Measurements from ENCODE around the gene SH3TC2.

Gene SH3TC2

DNA sequence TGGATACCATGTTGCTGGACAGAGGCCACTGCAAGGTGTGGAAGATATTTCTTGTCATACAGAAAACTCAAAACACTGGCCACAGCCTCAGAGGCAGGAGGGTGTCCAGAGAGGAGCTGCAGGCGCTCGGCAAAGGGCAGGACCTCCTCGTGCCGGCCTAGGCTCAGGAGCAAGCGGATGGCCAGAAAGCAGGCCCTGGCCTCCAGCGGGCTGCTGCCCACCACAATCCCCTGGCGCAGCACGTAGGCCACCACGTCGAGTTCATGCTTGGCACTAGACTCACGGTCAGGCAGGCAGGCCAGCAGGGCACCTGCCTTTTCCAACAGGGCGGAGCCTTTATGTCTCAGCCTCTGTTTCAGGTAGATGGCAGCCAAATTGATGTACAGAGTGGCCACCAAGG lies 35.2 kb downstream of the SH3TC2 start:
- DNase-seq, result no peak

- no peak for DNase-seq
These were observed 37.9 kb downstream of the SH3TC2 start for GRCh38 chr5:149024943-149025342.

- no peak for DNase-seq
These were observed 38.4 kb downstream of the SH3TC2 start for GRCh38 chr5:149024477-149024876.

DNA sequence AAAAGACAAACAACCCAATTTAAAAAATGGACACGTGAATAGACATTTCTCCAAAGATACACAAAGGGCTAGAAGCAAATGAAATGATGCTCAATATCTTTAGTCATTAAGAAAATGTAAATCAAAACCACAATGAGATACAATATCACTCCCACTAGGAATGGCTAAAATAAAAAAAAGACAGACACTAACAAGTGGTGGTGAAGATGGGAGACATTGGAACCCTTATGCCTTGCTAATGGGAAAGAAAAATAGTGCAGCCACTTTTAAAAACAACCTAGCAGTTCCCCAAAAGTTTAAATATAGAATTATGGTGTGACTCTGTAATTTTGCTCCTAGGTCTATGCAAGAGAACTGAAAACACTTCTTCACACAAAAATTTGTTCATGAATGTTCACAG lies 40.7 kb downstream of the SH3TC2 start:
- no peak for DNase-seq

DNA sequence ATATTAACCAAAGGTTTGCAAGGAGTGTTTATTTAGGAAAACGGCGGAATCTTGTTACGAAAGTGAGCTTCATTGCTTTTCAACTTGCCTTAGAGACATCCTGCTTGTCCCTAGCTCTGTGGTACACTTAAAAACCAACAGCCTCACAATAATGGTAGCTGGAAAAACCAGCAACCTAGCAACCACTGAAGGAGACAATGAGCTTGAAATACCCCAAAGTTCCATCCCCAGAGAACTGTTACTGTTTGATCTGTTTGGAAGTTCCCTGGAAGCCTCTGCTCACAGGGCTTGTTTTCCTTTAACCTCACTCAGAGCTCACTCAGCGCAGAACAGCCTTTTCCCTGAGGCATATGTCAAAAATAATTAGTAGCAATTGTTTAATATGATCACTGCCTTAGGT lies 43.2 kb downstream of the SH3TC2 start:
- no peak for DNase-seq

DNA sequence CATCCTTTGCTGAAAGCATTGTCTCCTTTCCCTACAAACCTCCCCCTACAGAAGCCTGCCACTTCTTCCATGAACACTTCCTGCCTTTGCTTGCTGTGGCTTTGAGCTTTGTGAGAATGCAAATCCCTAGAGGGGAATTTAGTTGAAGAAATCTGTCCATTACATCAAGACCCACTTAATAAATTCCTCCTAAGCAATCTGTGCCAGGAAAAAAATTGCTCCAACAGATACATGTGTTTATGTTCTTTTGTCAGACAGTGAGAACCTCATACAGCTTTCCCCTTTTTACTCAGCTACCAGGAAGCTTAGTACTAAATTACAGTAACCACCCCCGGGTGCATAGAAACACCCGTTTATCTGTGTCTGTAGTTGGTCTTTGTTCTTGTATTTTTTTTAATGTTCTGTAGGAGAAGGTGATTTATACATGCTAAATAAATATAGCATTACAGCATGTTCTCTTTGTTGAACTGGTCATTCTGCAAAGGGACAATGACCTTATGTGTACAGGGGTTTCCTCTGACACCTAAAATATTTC lies 43.9 kb downstream of the SH3TC2 start:
- no peak for DNase-seq

- no peak for DNase-seq
These were observed 45.2 kb downstream of the SH3TC2 start for GRCh38 chr5:149017636-149018035.

DNA sequence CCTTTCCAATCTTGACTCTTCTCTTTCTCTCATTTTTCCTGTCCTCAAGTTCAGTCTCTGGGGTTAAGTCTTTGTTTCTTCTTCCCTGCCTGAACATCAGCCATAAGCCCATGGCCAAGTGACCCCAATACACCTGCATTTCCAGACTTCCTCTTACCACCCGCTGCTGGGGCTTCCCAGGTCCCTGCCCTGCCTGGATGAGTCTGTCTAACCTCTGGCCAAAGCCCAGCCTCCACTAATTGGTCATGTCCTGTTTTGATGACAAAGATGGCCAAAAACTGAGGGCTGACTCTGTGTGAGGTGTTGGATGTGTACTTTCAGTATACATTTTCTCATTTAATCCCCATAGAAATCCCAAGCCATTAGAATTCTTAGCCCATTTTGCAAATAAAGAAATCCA lies 47.3 kb downstream of the SH3TC2 start:
- DNase-seq, result no peak

DNA sequence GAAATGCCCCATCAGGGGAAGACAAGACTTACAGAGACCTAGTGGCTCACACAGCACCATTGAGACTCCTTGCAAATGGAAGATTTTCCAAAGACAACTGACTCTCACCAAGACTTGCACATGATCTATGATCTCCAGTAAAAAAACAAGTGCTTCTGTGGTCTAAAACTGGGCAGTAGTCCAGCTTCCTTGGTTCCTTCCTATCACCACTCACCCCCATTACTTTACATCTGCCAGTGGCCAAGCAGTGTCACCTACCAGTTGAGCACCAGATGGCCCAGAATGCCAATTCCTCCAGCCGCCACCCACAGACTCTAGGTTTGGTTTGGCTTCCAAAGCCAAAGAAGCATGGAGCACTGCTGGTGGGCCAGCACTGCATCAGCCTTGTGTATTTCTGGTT lies 47.7 kb downstream of the SH3TC2 start:
- no peak for DNase-seq

DNA sequence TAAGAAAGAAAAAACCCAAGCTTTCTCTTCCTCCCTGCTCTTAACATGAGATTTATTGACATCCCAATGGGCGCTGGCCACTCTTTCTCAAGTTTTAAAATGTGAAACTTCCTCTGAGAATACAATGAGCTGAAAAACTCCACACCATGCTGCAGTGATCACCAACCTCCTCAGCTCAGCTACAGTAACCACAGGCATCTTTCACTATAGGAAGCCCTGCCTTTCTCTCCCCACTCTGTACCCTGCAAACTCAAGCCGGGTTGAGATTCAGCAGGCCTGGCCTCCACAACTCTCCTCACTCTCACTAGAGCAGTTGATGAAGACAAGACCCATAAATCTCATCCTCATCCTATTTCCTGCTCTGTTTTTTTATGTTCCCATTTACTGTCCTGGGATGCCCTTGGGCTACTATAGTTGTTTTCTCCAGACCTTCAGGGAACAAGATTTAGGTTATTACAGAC lies 48.3 kb downstream of the SH3TC2 start:
- DNase-seq, result no peak

DNA sequence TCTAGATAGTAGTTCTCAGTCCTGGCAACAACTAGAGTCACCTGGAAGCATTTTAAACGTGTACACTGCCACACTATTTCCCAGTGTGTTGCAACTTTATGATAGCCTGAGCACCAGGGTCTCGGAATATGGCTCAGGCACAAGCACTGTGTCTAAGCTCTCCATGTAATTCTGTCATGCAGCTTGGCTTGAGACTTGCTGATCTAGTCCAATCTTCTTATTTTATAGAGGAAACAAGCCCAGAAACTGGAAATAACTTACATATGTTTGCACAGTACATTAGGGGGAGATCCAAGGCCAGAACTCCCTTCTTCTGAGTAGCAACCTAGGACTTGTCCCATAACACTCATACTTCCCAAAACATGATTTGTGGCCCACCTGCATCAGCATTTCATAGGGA lies 49.1 kb downstream of the SH3TC2 start:
- no peak for DNase-seq

GRCh38 chr5:149012350-149012749 lies 50.5 kb downstream of the SH3TC2 start:
- no peak for DNase-seq

GRCh38 chr5:149011728-149012127 lies 51.1 kb downstream of the SH3TC2 start:
- no peak for DNase-seq

DNA sequence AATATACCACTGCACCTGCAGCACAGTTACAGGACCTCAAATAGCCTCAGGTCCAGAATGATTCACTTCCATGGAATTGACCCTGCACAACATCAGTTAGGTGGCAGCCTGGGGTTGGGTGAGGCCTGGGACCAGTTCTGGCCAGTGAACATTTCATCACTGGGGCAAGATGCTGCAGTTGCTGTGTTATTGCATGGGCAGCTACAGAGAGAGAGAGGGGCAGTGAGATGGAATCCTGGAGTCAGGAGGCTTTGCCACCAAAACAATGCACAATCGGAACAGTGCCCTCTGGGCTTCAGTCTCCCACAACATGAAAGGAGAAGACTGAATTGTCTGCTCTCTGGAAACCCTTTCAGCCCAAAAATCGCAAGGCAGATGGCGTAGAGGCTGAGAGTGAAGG lies 51.8 kb downstream of the SH3TC2 start:
- DNase-seq, result no peak

- no peak for DNase-seq
These were observed 55.7 kb downstream of the SH3TC2 start for GRCh38 chr5:149007174-149007573.

- DNase-seq, result no peak
These were observed 56.4 kb downstream of the SH3TC2 start for GRCh38 chr5:149006426-149006825.

GRCh38 chr5:149005077-149005892 lies 57.6 kb downstream of the SH3TC2 start:
- no peak for DNase-seq

DNA sequence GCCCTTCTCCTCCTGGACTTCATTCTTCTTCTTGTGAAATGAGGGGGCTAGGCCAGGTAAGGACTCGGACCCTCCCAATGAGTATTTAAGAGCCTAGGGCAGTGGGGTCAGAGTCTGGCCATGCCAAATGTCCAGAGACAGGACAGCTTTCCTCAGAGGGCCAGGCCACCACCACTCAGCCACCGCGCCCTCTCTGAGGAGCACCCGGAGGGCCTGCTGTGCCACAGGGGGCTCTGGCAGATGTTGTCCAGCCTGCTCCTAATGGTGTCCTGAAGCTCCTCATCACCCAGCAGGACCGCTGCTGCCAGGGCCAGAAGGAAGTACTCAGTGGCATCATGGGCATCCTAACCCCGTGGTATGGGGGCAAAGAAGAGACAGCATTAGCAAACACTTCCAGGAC lies 58.3 kb downstream of the SH3TC2 start:
- DNase-seq, result no peak

DNA sequence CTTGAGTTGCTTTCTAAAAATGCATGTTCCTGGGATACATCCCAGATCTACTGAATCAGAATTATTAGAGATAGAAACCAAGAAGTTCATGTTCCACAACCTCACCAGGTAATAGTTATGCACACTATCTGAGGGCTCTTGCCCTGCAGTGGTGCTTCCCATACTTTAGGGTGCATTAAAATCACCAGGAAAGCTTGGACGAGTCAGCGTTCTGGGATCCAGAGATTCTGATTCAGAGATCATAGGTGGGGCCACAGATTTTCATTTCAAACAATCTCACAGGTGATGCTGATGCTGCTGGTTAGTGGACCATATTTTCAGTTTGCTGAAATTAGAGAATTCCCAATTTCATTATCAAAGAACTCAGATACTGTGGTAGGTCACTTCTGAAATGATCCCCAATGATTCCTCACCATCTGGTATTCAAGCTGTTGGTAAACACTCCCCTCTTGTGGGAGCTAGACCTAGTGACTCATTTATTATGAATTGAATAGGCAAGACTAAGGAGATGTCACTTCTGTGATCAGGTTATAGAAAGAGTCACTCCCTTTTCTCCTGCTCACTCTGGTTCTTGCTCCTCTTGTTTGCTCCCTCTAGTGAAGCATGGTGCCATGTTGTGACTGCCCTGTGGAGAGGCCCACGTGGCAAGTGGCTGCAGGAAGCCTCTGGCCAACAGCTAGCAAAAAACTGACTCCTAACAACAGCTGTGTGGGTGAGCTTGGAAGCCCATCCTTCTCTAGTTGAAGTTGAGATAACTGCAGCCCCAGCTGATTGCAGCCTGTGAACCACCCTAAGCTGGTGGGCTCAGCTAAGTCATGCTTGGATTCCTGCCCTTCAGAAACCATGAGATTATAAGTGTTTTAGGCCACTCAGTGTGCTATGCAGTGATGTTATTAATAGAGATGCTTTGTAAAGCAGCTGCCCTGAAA lies 59.8 kb downstream of the SH3TC2 start:
- no peak for DNase-seq

GRCh38 chr5:149002053-149002452 lies 60.8 kb downstream of the SH3TC2 start:
- no peak for DNase-seq

DNA sequence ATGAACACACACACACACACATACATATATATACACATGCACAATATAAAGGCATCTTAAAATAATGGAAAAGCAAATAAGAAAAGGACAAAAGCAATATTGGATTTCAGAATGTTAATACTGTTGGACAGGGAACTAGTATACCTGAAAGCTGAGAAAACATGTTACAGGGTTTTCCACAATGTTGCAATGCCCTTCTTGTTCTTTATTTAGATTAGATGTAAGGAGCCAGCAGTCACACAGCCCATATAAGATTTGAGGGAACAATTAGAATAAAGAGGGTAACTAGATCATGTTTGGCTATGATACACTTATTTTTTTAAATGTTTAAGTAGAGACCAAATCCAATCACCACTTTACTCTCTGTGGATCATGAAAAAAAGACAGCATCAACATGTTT lies 61.7 kb downstream of the SH3TC2 start:
- no peak for DNase-seq

GRCh38 chr5:148999741-149000140 lies 63.1 kb downstream of the SH3TC2 start:
- no peak for DNase-seq

DNA sequence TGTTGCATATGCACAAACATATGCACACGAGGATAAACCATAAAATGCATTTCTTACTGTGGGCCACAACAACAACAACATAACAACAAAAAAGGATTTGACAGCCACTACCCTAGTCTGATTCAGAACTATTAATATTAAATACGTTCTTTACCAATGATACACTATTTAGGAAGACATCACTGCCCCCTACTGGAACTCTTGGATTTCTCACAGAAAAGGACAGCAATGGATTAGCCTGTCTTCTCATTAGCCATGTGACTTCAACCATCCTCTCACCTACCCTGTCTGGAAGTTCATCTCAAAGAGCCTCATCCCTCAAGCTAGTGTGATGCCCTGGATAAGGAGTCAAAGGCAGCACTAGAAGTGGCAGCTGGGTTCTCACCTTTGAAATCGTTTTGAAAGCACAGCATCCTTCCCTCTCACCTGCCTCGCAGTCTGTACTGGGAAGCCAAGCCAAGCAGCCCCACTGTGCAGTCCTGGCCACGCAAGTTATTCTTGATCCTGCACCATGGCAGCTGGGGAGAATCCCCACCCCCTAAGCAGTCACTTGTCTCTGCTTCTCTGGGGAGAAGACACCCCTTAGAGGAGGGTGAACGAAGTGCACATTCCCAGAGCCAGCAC lies 64.6 kb downstream of the SH3TC2 start:
- DNase-seq, result no peak
